IMR-90 (cell line): ENCODE measurements around the gene ARL4C. TPM values are rescaled to one million over a fixed set of nuclear protein-coding genes. Genes with fewer than 3 reads are reported as not detected.

Source experiments
- ATAC-seq: fragments of 200-7000 bp; cut with Tn5 transposase; 2 replicates; pipeline ENCODE4 v1.9.1; 2020; ENCODE audit warnings: low read depth, mild to moderate bottlenecking, moderate library complexity
- BruUV-seq: library from RNA; stranded (reverse); fragments of 400-500 nt; replicated peaks from 2 replicates; lab custom pipeline; 2021; lab: Mats Ljungman, UMichigan
- CTCF ChIA-PET: fragments of 300-600 bp; formaldehyde crosslinking; extraction: SDS; loops from one replicate; lab custom pipeline; 2021; ENCODE audit warnings: antibody characterized with exemption; lab: Yijun Ruan, JAX
- POLR2A ChIA-PET: fragments of 300-600 bp; sonication (Branson Sonifier 250); formaldehyde crosslinking; loops from one replicate; lab custom pipeline; 2022; ENCODE audit warnings: antibody characterized with exemption; ENCODE audit not compliant: unreplicated experiment; lab: Charles Lee
- DNase-seq: peaks from one replicate; pipeline ENCODE4 v3.0.0; 2013
- H2AFZ ChIP-seq: replicated peaks from 2 replicates; pipeline ENCODE3; 2013; ENCODE audit warnings: low read length, mild to moderate bottlenecking; ENCODE audit not compliant: poor library complexity
- H2AK5ac ChIP-seq: 2 replicates; pipeline ENCODE4 v1.6.1; 2013; ENCODE audit warnings: low read depth, low read length, inconsistent platforms
- H2AK9ac ChIP-seq: replicated peaks from 2 replicates; pipeline ENCODE3; 2013; ENCODE audit warnings: mild to moderate bottlenecking, low read depth, low read length, moderate library complexity; ENCODE audit not compliant: poor library complexity
- H2BK120ac ChIP-seq: 2 replicates; pipeline ENCODE4 v1.6.1; 2013; ENCODE audit warnings: low read depth, low read length, inconsistent platforms
- H2BK15ac ChIP-seq: 3 replicates; pipeline ENCODE4 v1.6.1; 2013; ENCODE audit warnings: low read depth, low read length, inconsistent platforms
- H2BK20ac ChIP-seq: 2 replicates; pipeline ENCODE4 v1.6.1; 2013; ENCODE audit warnings: low read depth, mild to moderate bottlenecking, inconsistent platforms, low read length, moderate library complexity
- H2BK5ac ChIP-seq: 2 replicates; pipeline ENCODE4 v1.6.1; 2013; ENCODE audit warnings: mild to moderate bottlenecking, low read depth, low read length, inconsistent platforms; ENCODE audit not compliant: poor library complexity, severe bottlenecking
- H3K14ac ChIP-seq: replicated peaks from 2 replicates; pipeline ENCODE4 v1.6.1; 2013; ENCODE audit warnings: low read depth, low read length, inconsistent platforms
- H3K18ac ChIP-seq: 2 replicates; pipeline ENCODE4 v1.6.1; 2013; ENCODE audit warnings: low read depth, low read length, control low read depth
- H3K23ac ChIP-seq: 2 replicates; pipeline ENCODE4 v1.6.1; 2013; ENCODE audit warnings: low read depth, low read length, inconsistent platforms
- H3K27ac ChIP-seq: 2 replicates; pipeline ENCODE4 v1.5.1; 2013; ENCODE audit warnings: mild to moderate bottlenecking, control low read depth, low read length; ENCODE audit not compliant: insufficient read depth
- H3K27me3 ChIP-seq: 2 replicates; pipeline ENCODE4 v1.6.1; 2013; ENCODE audit warnings: low read length; ENCODE audit not compliant: control insufficient read depth, insufficient read depth
- H3K36me3 ChIP-seq: 2 replicates; pipeline ENCODE4 v1.6.1; 2013; ENCODE audit warnings: low read length, mixed read lengths; ENCODE audit not compliant: control insufficient read depth, insufficient read depth
- H3K4ac ChIP-seq: 2 replicates; pipeline ENCODE4 v1.6.1; 2013; ENCODE audit warnings: low read depth, low read length, inconsistent platforms
- H3K4me1 ChIP-seq: 2 replicates; pipeline ENCODE4 v1.6.1; 2013; ENCODE audit warnings: low read length, mixed read lengths; ENCODE audit not compliant: control insufficient read depth, insufficient read depth
- H3K4me2 ChIP-seq: 2 replicates; pipeline ENCODE4 v1.6.1; 2013; ENCODE audit warnings: low read depth, mild to moderate bottlenecking, control low read depth, low read length, moderate library complexity
- H3K4me3 ChIP-seq: 2 replicates; pipeline ENCODE4 v1.5.1; 2013; ENCODE audit warnings: low read depth, mild to moderate bottlenecking, control low read depth, low read length, moderate library complexity; ENCODE audit not compliant: insufficient read depth
- H3K56ac ChIP-seq: 2 replicates; pipeline ENCODE4 v1.6.1; 2013; ENCODE audit warnings: low read length, inconsistent platforms; ENCODE audit not compliant: insufficient read depth; ENCODE audit errors: extremely low read depth
- H3K79me1 ChIP-seq, 2 experiments: 2 replicates each; pipeline ENCODE4 v1.6.1; 2013; ENCODE audit warnings: low read length in 2 of 2, inconsistent platforms in 1 of 2, low read depth in 1 of 2
- H3K9ac ChIP-seq: 2 replicates; pipeline ENCODE4 v1.6.1; 2013; ENCODE audit warnings: low read depth, low read length, control low read depth
- H3K9me1 ChIP-seq: 2 replicates; pipeline ENCODE4 v1.6.1; 2013; ENCODE audit warnings: low read length, inconsistent platforms; ENCODE audit not compliant: insufficient read depth
- H3K9me3 ChIP-seq: 2 replicates; pipeline ENCODE4 v1.6.1; 2013; ENCODE audit warnings: low read length; ENCODE audit not compliant: control insufficient read depth, insufficient read depth
- H4K20me1 ChIP-seq: 2 replicates; pipeline ENCODE4 v1.6.1; 2013; ENCODE audit warnings: low read length, inconsistent platforms; ENCODE audit not compliant: insufficient read depth
- H4K5ac ChIP-seq: 2 replicates; pipeline ENCODE4 v1.6.1; 2013; ENCODE audit warnings: mild to moderate bottlenecking, low read depth, low read length, control low read depth
- H4K8ac ChIP-seq, 2 experiments: 2 replicates each; pipeline ENCODE4 v1.6.1; 2013; ENCODE audit warnings: low read depth in 2 of 2, low read length in 2 of 2, control low read depth in 1 of 2, inconsistent platforms in 1 of 2
- H4K91ac ChIP-seq: 2 replicates; pipeline ENCODE4 v1.6.1; 2013; ENCODE audit warnings: low read depth, low read length, inconsistent platforms; ENCODE audit not compliant: insufficient read depth
- CEBPB ChIP-seq: IDR thresholded peaks from 2 replicates; pipeline ENCODE4 v1.6.1; 2012; ENCODE audit warnings: low read depth, low read length, improper control_type of control experiment
- NFE2L2 ChIP-seq: fragments of 150-350 bp; IDR thresholded peaks from 2 replicates; pipeline ENCODE4 v1.6.1; 2016; ENCODE audit warnings: low read depth, mild to moderate bottlenecking, low read length
- POLR2A ChIP-seq: IDR thresholded peaks from 2 replicates; pipeline ENCODE4 v1.6.1; 2012; ENCODE audit warnings: mild to moderate bottlenecking, low read depth, low read length
- WGBS, 2 experiments: methylation state at CpG; one replicate each; pipeline versions ENCODE4 v1.1.5 to v1.1.7; 2013; ENCODE audit warnings: missing lambda C conversion rate in 2 of 2; ENCODE audit not compliant: insufficient read length in 1 of 2; ENCODE audit errors: extremely low coverage in 2 of 2; 5-methylcytosine and 5-hydroxymethylcytosine counted together
- dilution Hi-C: fragments of 300-500 bp; cut with HindIII; formaldehyde crosslinking; loops from one replicate; pipeline ENCODE4 v1.14.3; 2018; ENCODE audit warnings: low sequenced_read_pairs; ENCODE audit not compliant: unreplicated experiment
- in situ Hi-C: fragments of 300-500 bp; cut with MboI; formaldehyde crosslinking; loops from 3 replicates; pipeline ENCODE4 v1.14.3; 2019; ENCODE audit warnings: low sequenced_read_pairs, inconsistent platforms, mixed read lengths
- intact Hi-C: fragments of 100-400 bp; cut with micrococcal nuclease; formaldehyde crosslinking; loops from 2 replicates; pipeline ENCODE4 v1.10.0; 2022
- polyA plus RNA-seq, 3 experiments: library from polyadenylated mRNA; depleted of rRNA; stranded (reverse); fragments of >200 nt; gene quantifications; 2 replicates each; pipeline ENCODE4 v1.2.3, GENCODE V29; 2012; ENCODE audit warnings: low replicate concordance in 1 of 3
- total RNA-seq: library from RNA; depleted of rRNA; stranded (reverse); fragments of >200 nt; gene quantifications from 2 replicates; pipeline ENCODE4 v1.2.3, GENCODE V29; 2012
- TF ChIP-seq, protein P1 (sequence below): fragments of 150-350 bp; IDR thresholded peaks from 2 replicates; pipeline ENCODE4 v1.6.1; 2017; ENCODE audit warnings: mild to moderate bottlenecking, antibody characterized with exemption, low read length, low read depth
- TF ChIP-seq, protein P2 (sequence below): conservative IDR thresholded peaks from 2 replicates; pipeline ENCODE4 v1.5.1; 2012; ENCODE audit warnings: mild to moderate bottlenecking, low read depth, low read length, improper control_type of control experiment

The ARL4C gene
- total and polyA plus RNA-seq, 2 of the 4 experiments (the other 2 are of a cell fraction) = 7.7 to 8.2 TPM

DNA sequence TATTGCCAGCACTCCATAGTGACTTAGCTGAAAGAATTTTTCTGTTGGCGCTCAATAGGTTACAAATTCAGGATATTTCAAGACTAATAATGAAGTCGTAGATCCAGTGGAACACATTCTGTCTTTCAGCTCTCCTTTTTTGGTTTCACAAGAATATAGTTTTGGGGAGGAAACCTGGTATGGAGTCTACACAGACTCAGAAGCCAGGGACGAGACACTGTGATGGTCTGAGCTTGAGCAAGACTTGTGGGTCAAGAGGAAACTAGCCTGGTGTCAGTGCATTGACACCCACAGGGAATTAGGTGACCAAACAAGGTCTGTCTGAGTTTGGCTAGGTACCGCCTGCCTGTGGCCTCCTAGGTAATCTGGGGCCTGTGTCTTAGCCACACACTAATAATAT is 26.9 kb downstream of the ARL4C start:
- H4K5ac ChIP-seq = no peak overlapping the region
- H3K27ac ChIP-seq = no peak overlapping the region
- H3K4me1 ChIP-seq = peaks cover 2% of the 10 kb centered on the region; the same call in 1 of the 2 replicates
- H3K4ac ChIP-seq = no peak overlapping the region
- H2AK9ac ChIP-seq = no peak overlapping the region
- H3K23ac ChIP-seq = no peak overlapping the region
- H2BK15ac ChIP-seq = no peak overlapping the region
- H2AK5ac ChIP-seq = no peak overlapping the region
- no peaks in the 10 kb centered on the region for H3K79me1 ChIP-seq
- TF ChIP-seq POLR2A = no peak
- TF ChIP-seq CEBPB = no peak
- TF ChIP-seq NFE2L2 = no peak
- TF ChIP-seq, protein P1, sequence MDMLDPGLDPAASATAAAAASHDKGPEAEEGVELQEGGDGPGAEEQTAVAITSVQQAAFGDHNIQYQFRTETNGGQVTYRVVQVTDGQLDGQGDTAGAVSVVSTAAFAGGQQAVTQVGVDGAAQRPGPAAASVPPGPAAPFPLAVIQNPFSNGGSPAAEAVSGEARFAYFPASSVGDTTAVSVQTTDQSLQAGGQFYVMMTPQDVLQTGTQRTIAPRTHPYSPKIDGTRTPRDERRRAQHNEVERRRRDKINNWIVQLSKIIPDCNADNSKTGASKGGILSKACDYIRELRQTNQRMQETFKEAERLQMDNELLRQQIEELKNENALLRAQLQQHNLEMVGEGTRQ = no peak
- TF ChIP-seq, protein P2, sequence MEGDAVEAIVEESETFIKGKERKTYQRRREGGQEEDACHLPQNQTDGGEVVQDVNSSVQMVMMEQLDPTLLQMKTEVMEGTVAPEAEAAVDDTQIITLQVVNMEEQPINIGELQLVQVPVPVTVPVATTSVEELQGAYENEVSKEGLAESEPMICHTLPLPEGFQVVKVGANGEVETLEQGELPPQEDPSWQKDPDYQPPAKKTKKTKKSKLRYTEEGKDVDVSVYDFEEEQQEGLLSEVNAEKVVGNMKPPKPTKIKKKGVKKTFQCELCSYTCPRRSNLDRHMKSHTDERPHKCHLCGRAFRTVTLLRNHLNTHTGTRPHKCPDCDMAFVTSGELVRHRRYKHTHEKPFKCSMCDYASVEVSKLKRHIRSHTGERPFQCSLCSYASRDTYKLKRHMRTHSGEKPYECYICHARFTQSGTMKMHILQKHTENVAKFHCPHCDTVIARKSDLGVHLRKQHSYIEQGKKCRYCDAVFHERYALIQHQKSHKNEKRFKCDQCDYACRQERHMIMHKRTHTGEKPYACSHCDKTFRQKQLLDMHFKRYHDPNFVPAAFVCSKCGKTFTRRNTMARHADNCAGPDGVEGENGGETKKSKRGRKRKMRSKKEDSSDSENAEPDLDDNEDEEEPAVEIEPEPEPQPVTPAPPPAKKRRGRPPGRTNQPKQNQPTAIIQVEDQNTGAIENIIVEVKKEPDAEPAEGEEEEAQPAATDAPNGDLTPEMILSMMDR = no peak
- H2BK20ac ChIP-seq = no peak overlapping the region
- no peak overlapping the region for H3K4me3 ChIP-seq
- no peak overlapping the region for H3K14ac ChIP-seq
- H4K91ac ChIP-seq = no peak overlapping the region
- dilution Hi-C loops (no loop called here), intact Hi-C loops (no loop called here), in situ Hi-C loops (no loop called here)
- no peak overlapping the region for H2AFZ ChIP-seq
- no peaks in the 10 kb centered on the region for H3K9me1 ChIP-seq
- peaks cover 13% of the 10 kb centered on the region for H3K9me3 ChIP-seq
- no CpG with 5 or more reads among the region's 4 CpGs for WGBS, 2 experiments
- no peaks in the 10 kb centered on the region for H3K27me3 ChIP-seq
- H2BK5ac ChIP-seq = no peak overlapping the region
- no TSS peak for BruUV-seq
- no peaks in the 10 kb centered on the region for H3K36me3 ChIP-seq
- H2BK120ac ChIP-seq = no peak overlapping the region
- ATAC-seq (no peak), DNase-seq (no peak)
- H4K20me1 ChIP-seq = no peaks in the 10 kb centered on the region
- H3K4me2 ChIP-seq = no peak overlapping the region
- no peak overlapping the region for H3K18ac ChIP-seq
- no peak overlapping the region for H3K9ac ChIP-seq
- no peak overlapping the region for H3K56ac ChIP-seq
- POLR2A ChIA-PET = no interaction called here
- CTCF ChIA-PET = interaction anchor here (0.9 to 1.1 kb wide), 2 partner anchors 8 to 20 kb away, joined by 3 read pairs; no protein-coding TSS in a partner anchor
- no peak overlapping the region for H4K8ac ChIP-seq
